ENCODE data around the gene BABAM2.
"Not testable (repeated sequence)": the region's sequence is repeated elsewhere in the genome, so short reads cannot be mapped to it uniquely, and the experiment has no call there.

GRCh38 chr2:28330722-28331121 is 440.2 kb downstream of the BABAM2 start:
- TF ChIP-seq CTCF, POLR2A (IDR thresholded peaks at IDR 0.05): not testable (repeated sequence)

Data from thyroid gland (tissue), 4 donors.